Choroid plexus epithelial cell (primary cell): ENCODE results near the gene MPZL1.
"Not testable (repeated sequence)": the region's sequence is repeated elsewhere in the genome, so short reads cannot be mapped to it uniquely, and the experiment has no call there.

ENCODE experiments used
- DNase-seq: peaks from one replicate; pipeline ENCODE4 v3.0.0-alpha.2; 2010; ENCODE audit warnings: low read depth
- H3K4me3 ChIP-seq: 2 replicates; pipeline ENCODE4 v1.5.1; 2011; ENCODE audit warnings: low read depth, mild to moderate bottlenecking, control low read depth, low read length, moderate library complexity
- TF ChIP-seq, protein P1 (sequence below): conservative IDR thresholded peaks from 2 replicates; pipeline ENCODE4 v1.5.1; 2011; ENCODE audit warnings: low read depth, mild to moderate bottlenecking, control low read depth, inconsistent platforms, low read length, moderate library complexity

MPZL1 gene

DNA sequence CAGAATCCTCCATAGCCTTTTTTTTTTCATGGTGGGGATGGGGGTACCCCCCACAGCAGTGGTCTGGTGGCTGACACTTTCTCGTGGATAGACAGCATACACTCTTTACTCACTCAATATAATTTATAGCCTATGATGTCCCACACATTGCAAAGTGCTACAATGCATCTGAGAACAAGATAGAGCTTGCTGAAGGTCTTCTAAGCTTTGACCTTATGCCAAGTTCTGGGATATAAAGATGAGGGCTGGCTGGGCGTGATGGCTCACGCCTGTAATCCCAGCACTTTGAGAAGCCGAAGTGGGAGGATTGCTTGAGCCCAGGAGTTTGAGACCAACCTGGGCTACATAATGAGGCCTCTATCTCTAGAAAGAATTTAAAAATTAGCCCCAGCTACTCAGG lies 78.0 kb downstream of the MPZL1 start:
- H3K4me3 ChIP-seq: no peak overlapping the region
- DNase-seq: no peak
- TF ChIP-seq, protein P1, sequence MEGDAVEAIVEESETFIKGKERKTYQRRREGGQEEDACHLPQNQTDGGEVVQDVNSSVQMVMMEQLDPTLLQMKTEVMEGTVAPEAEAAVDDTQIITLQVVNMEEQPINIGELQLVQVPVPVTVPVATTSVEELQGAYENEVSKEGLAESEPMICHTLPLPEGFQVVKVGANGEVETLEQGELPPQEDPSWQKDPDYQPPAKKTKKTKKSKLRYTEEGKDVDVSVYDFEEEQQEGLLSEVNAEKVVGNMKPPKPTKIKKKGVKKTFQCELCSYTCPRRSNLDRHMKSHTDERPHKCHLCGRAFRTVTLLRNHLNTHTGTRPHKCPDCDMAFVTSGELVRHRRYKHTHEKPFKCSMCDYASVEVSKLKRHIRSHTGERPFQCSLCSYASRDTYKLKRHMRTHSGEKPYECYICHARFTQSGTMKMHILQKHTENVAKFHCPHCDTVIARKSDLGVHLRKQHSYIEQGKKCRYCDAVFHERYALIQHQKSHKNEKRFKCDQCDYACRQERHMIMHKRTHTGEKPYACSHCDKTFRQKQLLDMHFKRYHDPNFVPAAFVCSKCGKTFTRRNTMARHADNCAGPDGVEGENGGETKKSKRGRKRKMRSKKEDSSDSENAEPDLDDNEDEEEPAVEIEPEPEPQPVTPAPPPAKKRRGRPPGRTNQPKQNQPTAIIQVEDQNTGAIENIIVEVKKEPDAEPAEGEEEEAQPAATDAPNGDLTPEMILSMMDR: no peak

DNA sequence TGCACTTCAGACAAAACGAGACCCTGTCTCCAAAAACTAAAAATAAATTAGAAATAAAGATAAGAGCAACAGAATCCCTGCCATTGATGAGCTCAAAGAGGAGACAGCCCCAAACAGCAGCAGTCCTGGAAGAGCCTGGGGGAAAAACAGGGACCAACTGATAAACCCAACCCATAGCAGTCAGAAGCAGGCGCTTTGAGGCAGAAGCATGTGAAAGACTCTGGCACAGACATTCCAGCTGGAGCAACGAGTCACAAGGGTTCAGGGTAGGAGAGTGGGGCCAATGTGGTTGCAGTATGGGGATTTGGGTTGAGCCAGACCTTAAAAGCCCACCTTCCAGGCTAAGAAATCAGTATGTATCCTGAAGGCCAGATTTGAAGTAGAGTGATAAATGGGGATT lies 78.5 kb downstream of the MPZL1 start:
- DNase-seq: no peak
- TF ChIP-seq, protein P1: no peak
- H3K4me3 ChIP-seq: no peak overlapping the region

DNA sequence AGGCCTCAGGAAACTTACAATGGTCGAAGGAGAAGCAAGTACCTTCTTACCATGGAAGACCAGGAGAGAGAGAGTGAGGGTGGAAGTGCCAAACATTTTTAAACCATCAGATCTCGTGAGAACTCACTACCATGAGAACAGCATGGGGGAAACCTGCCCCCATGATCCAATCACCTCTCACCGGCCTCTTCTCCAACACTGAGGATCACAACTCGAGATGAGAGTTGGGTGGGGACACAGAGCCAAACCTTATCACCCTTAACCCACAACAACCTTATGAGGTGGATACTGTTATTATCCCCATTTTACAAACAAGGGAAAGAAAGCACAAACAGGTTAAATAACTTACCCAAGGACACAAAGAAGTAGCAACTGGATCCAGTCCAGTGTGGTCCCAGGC lies 80.5 kb downstream of the MPZL1 start:
- DNase-seq: no peak
- TF ChIP-seq, protein P1: no peak
- no peak overlapping the region for H3K4me3 ChIP-seq

DNA sequence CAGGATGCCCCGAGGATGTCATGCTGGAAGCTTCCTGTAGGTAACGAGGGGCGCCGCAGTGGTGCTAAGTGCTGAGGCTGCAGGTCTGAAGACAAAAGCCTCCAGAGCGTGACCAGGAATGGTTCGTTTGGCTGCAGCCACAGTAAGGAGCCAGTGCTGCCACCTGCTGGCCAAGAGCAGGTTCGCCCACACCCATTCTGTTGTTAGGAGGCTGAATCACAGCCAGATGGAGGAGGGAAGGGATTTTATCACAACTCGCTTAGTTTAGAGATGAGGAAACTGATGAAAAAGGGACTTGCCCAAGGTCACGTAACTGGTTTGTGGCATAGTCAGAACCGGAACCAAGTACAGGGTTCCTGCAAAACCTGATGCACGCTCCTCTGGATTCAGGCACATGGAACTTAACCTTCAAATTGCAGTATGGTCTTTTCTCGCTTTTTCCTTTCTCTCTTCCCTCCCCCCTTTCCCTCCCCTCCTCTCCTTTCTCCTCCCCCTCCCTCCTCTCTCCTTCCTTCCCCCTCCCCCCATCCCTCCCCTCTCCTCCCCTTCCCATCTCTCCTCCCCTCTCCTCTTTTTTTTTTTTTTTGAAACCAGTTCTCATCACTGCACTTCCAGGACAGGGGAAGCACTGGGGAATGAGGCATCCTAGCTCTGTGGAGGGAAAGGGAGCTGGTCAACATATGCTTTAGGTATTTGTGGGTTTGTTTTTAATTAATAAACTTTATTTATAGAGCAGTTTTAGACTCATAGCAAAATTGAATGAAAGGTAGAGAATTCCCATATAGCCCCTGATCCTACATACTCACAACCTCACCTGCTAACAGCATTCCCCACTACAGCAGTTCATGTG lies 81.8 kb downstream of the MPZL1 start:
- no peak overlapping the region for H3K4me3 ChIP-seq
- TF ChIP-seq, protein P1: peak; percentile 98
- peak; percentile 98 for DNase-seq

DNA sequence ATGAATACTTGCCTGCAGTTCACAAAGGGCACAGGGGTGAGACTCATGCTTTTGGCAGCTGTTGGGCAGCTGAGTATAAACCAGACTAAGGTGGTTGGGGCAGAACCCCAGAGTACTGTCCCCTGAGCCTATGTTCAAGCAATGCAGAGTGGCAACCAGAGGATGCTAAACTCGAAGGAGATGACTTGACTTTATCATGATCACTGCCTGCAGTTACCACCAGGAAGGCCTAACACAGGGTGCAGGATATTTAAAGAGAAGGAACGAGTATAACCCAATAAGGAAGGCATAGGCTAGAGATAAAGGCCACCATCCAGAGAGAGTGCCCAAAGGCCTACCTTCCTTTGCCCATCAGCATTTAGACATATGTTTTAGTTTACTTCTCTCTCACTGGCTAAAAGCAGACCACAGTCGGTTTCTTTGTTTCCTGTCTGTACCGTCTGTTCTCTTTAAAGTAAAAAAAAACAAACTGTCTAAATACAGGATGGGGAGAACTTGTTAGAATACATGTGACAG lies 83.3 kb downstream of the MPZL1 start:
- TF ChIP-seq, protein P1: peak; percentile 5
- DNase-seq: no peak
- H3K4me3 ChIP-seq: no peak overlapping the region

DNA sequence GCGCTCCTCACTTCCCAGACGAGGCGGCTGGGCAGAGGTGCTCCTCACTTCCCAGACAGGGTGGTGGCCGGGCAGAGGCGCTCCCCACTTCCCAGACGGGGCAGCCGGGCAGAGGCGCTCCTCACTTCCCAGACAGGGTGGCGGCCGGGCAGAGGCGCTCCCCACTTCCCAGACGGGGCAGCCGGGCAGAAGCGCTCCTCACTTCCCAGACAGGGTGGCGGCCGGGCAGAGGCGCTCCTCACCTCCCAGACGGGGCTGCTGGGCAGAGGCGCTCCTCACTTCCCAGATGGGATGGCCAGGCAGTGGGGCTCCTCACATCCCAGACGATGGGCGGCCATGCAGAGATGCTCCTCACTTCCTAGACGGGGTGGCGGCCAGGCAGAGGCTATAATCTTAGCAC lies 84.5 kb downstream of the MPZL1 start:
- not testable (repeated sequence) for DNase-seq, H3K4me3 ChIP-seq

DNA sequence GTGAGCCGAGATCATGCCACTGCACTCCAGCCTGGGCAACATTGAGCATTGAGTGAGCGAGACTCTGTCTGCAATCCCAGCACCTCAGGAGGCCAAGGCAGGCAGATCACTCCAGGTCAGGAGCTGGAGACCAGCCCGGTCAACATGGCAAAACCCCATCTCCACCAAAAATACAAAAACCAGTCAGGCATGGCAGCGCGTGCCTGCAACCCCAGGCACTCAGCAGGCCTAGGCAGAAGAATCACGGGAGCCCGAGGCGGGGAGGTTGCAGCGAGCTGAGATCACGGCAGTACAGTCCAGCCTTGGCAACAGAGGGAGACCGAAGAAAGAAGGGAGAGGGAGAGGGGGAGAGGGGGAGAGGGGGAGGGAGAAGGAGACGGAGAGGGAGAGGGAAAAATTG lies 84.9 kb downstream of the MPZL1 start:
- not testable (repeated sequence) for DNase-seq

DNA sequence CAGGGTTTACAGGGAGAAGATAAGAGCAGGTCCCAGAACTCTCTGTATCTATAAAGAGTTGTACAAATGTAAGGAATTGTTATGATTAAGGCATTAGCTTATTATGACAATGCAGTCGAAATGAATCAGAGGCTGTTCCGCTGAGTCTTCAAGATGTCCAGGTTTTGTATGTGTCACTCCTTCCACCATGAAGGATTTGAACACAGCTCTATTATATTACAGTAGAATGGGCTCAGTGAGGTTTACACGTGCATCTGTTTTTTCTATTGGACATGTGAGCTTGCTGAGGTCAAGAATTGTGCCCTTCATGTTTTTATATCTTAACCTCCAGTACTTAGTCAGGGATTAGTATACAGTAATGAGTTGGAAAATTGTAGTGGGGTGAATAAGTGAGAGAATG lies 86.3 kb downstream of the MPZL1 start:
- DNase-seq: peak; percentile 39
- H3K4me3 ChIP-seq: no peak overlapping the region

More for the DNA sequence above, 84.9 kb downstream of the MPZL1 start:
- H3K4me3 ChIP-seq: not testable (repeated sequence)

More for the DNA sequence above, 86.3 kb downstream of the MPZL1 start:
- TF ChIP-seq, protein P1: no peak
